ENCODE measurements around the gene ALK.

GRCh38 chr2:29276151-29276550 lies 645.2 kb downstream of the ALK start:
- TF ChIP-seq POLR2A (IDR thresholded peaks at IDR 0.05) = no peak
- TF ChIP-seq, protein P1, sequence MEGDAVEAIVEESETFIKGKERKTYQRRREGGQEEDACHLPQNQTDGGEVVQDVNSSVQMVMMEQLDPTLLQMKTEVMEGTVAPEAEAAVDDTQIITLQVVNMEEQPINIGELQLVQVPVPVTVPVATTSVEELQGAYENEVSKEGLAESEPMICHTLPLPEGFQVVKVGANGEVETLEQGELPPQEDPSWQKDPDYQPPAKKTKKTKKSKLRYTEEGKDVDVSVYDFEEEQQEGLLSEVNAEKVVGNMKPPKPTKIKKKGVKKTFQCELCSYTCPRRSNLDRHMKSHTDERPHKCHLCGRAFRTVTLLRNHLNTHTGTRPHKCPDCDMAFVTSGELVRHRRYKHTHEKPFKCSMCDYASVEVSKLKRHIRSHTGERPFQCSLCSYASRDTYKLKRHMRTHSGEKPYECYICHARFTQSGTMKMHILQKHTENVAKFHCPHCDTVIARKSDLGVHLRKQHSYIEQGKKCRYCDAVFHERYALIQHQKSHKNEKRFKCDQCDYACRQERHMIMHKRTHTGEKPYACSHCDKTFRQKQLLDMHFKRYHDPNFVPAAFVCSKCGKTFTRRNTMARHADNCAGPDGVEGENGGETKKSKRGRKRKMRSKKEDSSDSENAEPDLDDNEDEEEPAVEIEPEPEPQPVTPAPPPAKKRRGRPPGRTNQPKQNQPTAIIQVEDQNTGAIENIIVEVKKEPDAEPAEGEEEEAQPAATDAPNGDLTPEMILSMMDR (IDR thresholded peaks at IDR 0.05) = no peak
